A549 (cell line): Measurements from ENCODE around the gene ARHGEF11. TPM values are rescaled to one million over a fixed set of nuclear protein-coding genes. Genes with fewer than 3 reads are reported as not detected.

ENCODE experiments used
- ATAC-seq, 2 experiments: fragments of 200-7000 bp in 1 of 2; fragments of >200 bp in 1 of 2; cut with Nextera tagmentation in 1 of 2; cut with Tn5 transposase in 1 of 2; 3 replicates each; pipeline versions ENCODE4 v1.8.0 to v1.9.1; 2018 to 2020; ENCODE audit warnings: mild to moderate bottlenecking in 1 of 2, moderate library complexity in 1 of 2
- CTCF ChIA-PET: fragments of 300-600 bp; sonication (Branson Sonifier 250); formaldehyde crosslinking; extraction: SDS; loops from one replicate; lab custom pipeline; 2021; ENCODE audit warnings: antibody characterized with exemption, inconsistent platforms; lab: Yijun Ruan, JAX
- POLR2A ChIA-PET: fragments of 350-600 bp; formaldehyde crosslinking; extraction: SDS; loops from one replicate; lab custom pipeline; 2021; ENCODE audit warnings: antibody characterized with exemption, inconsistent platforms; lab: Yijun Ruan, JAX
- DNase-seq, 2 experiments: peaks; one replicate each; pipeline versions ENCODE4 v3.0.0 to v3.0.0-alpha.2; 2011 to 2016; ENCODE audit warnings: low read depth in 1 of 2, low spot score in 1 of 2
- FAIRE-seq: peaks from 2 replicates; lab custom pipeline; 2011; peaks lifted over from hg19 to GRCh38; lab: Jason Lieb, UNC
- H3K27ac ChIP-seq, 2 experiments: fragments of >200 bp; sonication (Bioruptor Twin); formaldehyde crosslinking; 3 replicates each; pipeline ENCODE4 v1.5.1; 2016 to 2017
- H3K4me1 ChIP-seq: fragments of >200 bp; sonication (Bioruptor Twin); formaldehyde crosslinking; 3 replicates; pipeline ENCODE4 v1.6.1; 2016
- H3K4me2 ChIP-seq: fragments of >200 bp; sonication (Bioruptor Twin); formaldehyde crosslinking; 3 replicates; pipeline ENCODE4 v1.6.1; 2016
- H3K4me3 ChIP-seq: fragments of >200 bp; sonication (Bioruptor Twin); formaldehyde crosslinking; 3 replicates; pipeline ENCODE4 v1.5.1; 2016
- H3K9me3 ChIP-seq: fragments of >200 bp; sonication (Bioruptor Twin); formaldehyde crosslinking; 3 replicates; pipeline ENCODE4 v1.6.1; 2016
- CEBPB ChIP-seq, 2 experiments: fragments of >200 bp in 1 of 2; sonication (Bioruptor Twin) in 1 of 2; formaldehyde crosslinking in 1 of 2; IDR thresholded peaks; 2 replicates each; pipeline ENCODE4 v1.6.1; 2012 to 2016
- CHD4 ChIP-seq: fragments of 200-600 bp; sonication (generic); IDR thresholded peaks from 2 replicates; pipeline ENCODE4 v1.6.1; 2016; ENCODE audit warnings: antibody characterized with exemption, mild to moderate bottlenecking, borderline replicate concordance
- EP300 ChIP-seq, 2 experiments: fragments of >200 bp; sonication (Bioruptor Twin); formaldehyde crosslinking; IDR thresholded peaks; 2 replicates in 1 of 2; 3 replicates in 1 of 2; pipeline ENCODE4 v1.6.1; 2016 to 2017
- FOXS1 ChIP-seq: fragments of 250-450 bp; sonication (Bioruptor Pico); IDR thresholded peaks from 2 replicates; pipeline ENCODE4 v1.5.0; 2020; ENCODE audit warnings: mild to moderate bottlenecking, moderate library complexity
- HDAC2 ChIP-seq: fragments of 200-600 bp; sonication (generic); IDR thresholded peaks from 2 replicates; pipeline ENCODE4 v1.6.1; 2016
- HOXA7 ChIP-seq: fragments of 250-450 bp; sonication (Bioruptor Pico); IDR thresholded peaks from 2 replicates; pipeline ENCODE4 v1.5.0; 2020; ENCODE audit warnings: mild to moderate bottlenecking, moderate library complexity
- HOXB13 ChIP-seq: fragments of 250-450 bp; sonication (Bioruptor Pico); IDR thresholded peaks from 2 replicates; pipeline ENCODE4 v1.5.0; 2020; ENCODE audit warnings: low read depth, mild to moderate bottlenecking, moderate library complexity
- HOXB5 ChIP-seq: fragments of 250-450 bp; sonication (Bioruptor Pico); IDR thresholded peaks from 2 replicates; pipeline ENCODE4 v1.5.0; 2020; ENCODE audit warnings: mild to moderate bottlenecking, moderate library complexity
- JUN ChIP-seq, 2 experiments: fragments of >200 bp; sonication (Bioruptor Twin); formaldehyde crosslinking; IDR thresholded peaks; 2 replicates in 1 of 2; 3 replicates in 1 of 2; pipeline ENCODE4 v1.6.1; 2016 to 2017
- KDM1A ChIP-seq: fragments of 200-600 bp; sonication (generic); IDR thresholded peaks from 2 replicates; pipeline ENCODE4 v1.6.1; 2016; ENCODE audit warnings: low read depth, mild to moderate bottlenecking
- KDM5A ChIP-seq: fragments of 200-600 bp; sonication (generic); IDR thresholded peaks from 2 replicates; pipeline ENCODE4 v1.6.1; 2016; ENCODE audit warnings: antibody characterized with exemption, mild to moderate bottlenecking
- MAFK ChIP-seq: fragments of 450-650 bp; IDR thresholded peaks from 2 replicates; pipeline ENCODE4 v1.6.1; 2014; ENCODE audit not compliant: partially characterized antibody
- NPAS2 ChIP-seq: fragments of 250-450 bp; sonication (Bioruptor Pico); IDR thresholded peaks from 2 replicates; pipeline ENCODE4 v1.8.0; 2022; ENCODE audit warnings: mild to moderate bottlenecking, moderate library complexity, borderline replicate concordance
- NR3C1 ChIP-seq: fragments of >200 bp; sonication (Bioruptor Twin); formaldehyde crosslinking; IDR thresholded peaks from 3 replicates; pipeline ENCODE4 v1.6.1; 2017
- POLR2A ChIP-seq: IDR thresholded peaks from 2 replicates; pipeline ENCODE4 v1.6.1; 2012; ENCODE audit warnings: mild to moderate bottlenecking, low read length
- RAD21 ChIP-seq, 2 experiments: fragments of >200 bp in 1 of 2; sonication (Bioruptor Twin) in 1 of 2; formaldehyde crosslinking in 1 of 2; IDR thresholded peaks in 1 of 2; conservative IDR thresholded peaks in 1 of 2; 2 replicates in 1 of 2; 3 replicates in 1 of 2; pipeline ENCODE4 v1.6.1; 2012 to 2018; ENCODE audit warnings: inconsistent platforms in 1 of 2
- RCOR1 ChIP-seq: fragments of 150-350 bp; IDR thresholded peaks from 2 replicates; pipeline ENCODE4 v1.6.1; 2014; ENCODE audit warnings: antibody characterized with exemption, low read length, low read depth
- RFX5 ChIP-seq: fragments of 450-650 bp; IDR thresholded peaks from 2 replicates; pipeline ENCODE4 v1.7.1; 2014; ENCODE audit warnings: antibody characterized with exemption, mild to moderate bottlenecking, moderate library complexity
- SMC3 ChIP-seq: fragments of >200 bp; sonication (Bioruptor Twin); formaldehyde crosslinking; IDR thresholded peaks from 3 replicates; pipeline ENCODE4 v1.6.1; 2018; ENCODE audit warnings: inconsistent platforms
- SREBF2 ChIP-seq: fragments of 450-650 bp; IDR thresholded peaks from 2 replicates; pipeline ENCODE4 v1.6.1; 2014; ENCODE audit warnings: mild to moderate bottlenecking, moderate library complexity
- ZFP36 ChIP-seq: fragments of 450-650 bp; IDR thresholded peaks from 2 replicates; pipeline ENCODE4 v1.6.1; 2014; ENCODE audit warnings: borderline replicate concordance; ENCODE audit not compliant: partially characterized antibody
- ZNF302 ChIP-seq: fragments of 250-450 bp; sonication (Bioruptor Pico); IDR thresholded peaks from 2 replicates; pipeline ENCODE4 v1.9.0; 2021; ENCODE audit warnings: inconsistent platforms, mild to moderate bottlenecking, moderate library complexity
- ZSCAN20 ChIP-seq: fragments of 250-450 bp; sonication (Bioruptor Pico); IDR thresholded peaks from 2 replicates; pipeline ENCODE4 v1.8.0; 2022; ENCODE audit warnings: mild to moderate bottlenecking, moderate library complexity
- WGBS: methylation state at CpG from one replicate; pipeline ENCODE4 v1.1.6; 2017; ENCODE audit errors: missing lambda C conversion rate; 5-methylcytosine and 5-hydroxymethylcytosine counted together
- polyA plus RNA-seq, 4 experiments: library from polyadenylated mRNA; depleted of rRNA in 3 of 4; stranded (reverse); fragments of >200 nt; fragmentation: RNase III in 1 of 4; extraction: RNeasy Plus Mini Kit Qiagen cat#74134 plus additional on column Dnase treatment in 1 of 4; gene quantifications; 2 replicates in 3 of 4; 3 replicates in 1 of 4; pipeline ENCODE4 v1.2.3, GENCODE V29; 2011 to 2017
- TF ChIP-seq, protein P1 (sequence below): IDR thresholded peaks from 2 replicates; pipeline ENCODE4 v1.6.1; 2012; ENCODE audit warnings: low read depth, borderline replicate concordance
- TF ChIP-seq, protein P2 (sequence below): fragments of >200 bp; sonication (Bioruptor Twin); formaldehyde crosslinking; IDR thresholded peaks from 2 replicates; pipeline ENCODE4 v1.6.1; 2016

ARHGEF11 gene
- polyA plus RNA-seq, 2 of the 4 experiments (the other 2 are of a cell fraction) = 15.7 to 17.1 TPM

- Histone ChIP-seq H3K27ac (no peak overlapping the region), H3K4me3 (no peak overlapping the region), H3K4me1 (peaks cover 7% of the 10 kb centered on the region; the same call in 1 of the 3 replicates), H3K4me2 (no peak overlapping the region), H3K9me3 (no peaks in the 10 kb centered on the region)
- CTCF ChIA-PET = interaction anchor here (1.0 to 6.7 kb wide), 9 partner anchors 14 to 224 kb away, joined by 3 to 102 read pairs (median 16); partner anchors contain the start of genes INSRR, NTRK1 and PEAR1
- 91% methylated on average over 18 of the region's 24 CpGs for WGBS
- ATAC-seq = 0 out of 6 replicates have a peak, but pooled peaks of 1 of the 2 experiments have one; percentile 8
- POLR2A ChIA-PET = no interaction called here
- TF ChIP-seq, protein P1, sequence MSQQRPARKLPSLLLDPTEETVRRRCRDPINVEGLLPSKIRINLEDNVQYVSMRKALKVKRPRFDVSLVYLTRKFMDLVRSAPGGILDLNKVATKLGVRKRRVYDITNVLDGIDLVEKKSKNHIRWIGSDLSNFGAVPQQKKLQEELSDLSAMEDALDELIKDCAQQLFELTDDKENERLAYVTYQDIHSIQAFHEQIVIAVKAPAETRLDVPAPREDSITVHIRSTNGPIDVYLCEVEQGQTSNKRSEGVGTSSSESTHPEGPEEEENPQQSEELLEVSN = no peak
- TF ChIP-seq POLR2A (no peak), HDAC2 (no peak), MAFK (no peak), CEBPB (IDR thresholded peaks at IDR 0.05) (no peak), ZNF302 (CRISPR knock-in tag) (no peak), SREBF2 (no peak), JUN (IDR thresholded peaks at IDR 0.05) (no peak), ZFP36 (no peak)
- no peak for FAIRE-seq
- DNase-seq = no peak
Measured at GRCh38 chr1:156912861-156913808, 132.4 kb downstream of the ARHGEF11 start.

DNA sequence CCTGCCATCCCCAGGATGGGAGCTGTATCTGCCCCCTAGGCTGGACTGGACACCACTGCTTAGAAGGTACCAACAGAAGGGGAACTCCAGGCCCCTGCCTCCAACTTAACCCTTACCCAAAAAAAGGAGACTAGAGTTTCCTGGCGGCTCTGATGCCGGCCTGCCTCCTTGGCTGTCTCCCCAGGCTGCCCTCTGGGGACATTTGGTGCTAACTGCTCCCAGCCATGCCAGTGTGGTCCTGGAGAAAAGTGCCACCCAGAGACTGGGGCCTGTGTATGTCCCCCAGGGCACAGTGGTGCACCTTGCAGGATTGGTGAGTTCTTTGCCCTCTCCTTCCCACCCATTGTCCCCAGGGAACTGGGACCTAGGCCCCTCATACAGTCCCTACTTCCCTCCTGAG, 133.2 kb downstream of the ARHGEF11 start:
- Histone ChIP-seq H3K4me3 (no peak overlapping the region), H3K4me2 (no peak overlapping the region), H3K9me3 (no peaks in the 10 kb centered on the region), H3K27ac (no peak overlapping the region), H3K4me1 (peaks cover 13% of the 10 kb centered on the region)
- ChIA-PET CTCF (interaction anchor here (2.6 to 6.7 kb wide), 6 partner anchors 15 to 223 kb away, joined by 9 to 102 read pairs (median 25); partner anchors contain the start of genes INSRR, NTRK1 and PEAR1), POLR2A (interaction anchor here (1.0 kb wide), 1 partner anchor 15 kb away, joined by 3 read pairs; no protein-coding TSS in a partner anchor)
- WGBS = 76% methylated on average over 2 of the region's 2 CpGs
- DNase-seq (no peak), ATAC-seq (no peak), FAIRE-seq (no peak)
- TF ChIP-seq NPAS2 (CRISPR knock-in tag) = no peak
- no peak for TF ChIP-seq RAD21 (conservative IDR thresholded peaks at IDR 0.05 in 1 of 2, IDR thresholded peaks at IDR 0.05 in 1 of 2)
- no peak for TF ChIP-seq KDM5A
- TF ChIP-seq EP300 (IDR thresholded peaks at IDR 0.05) = no peak
- TF ChIP-seq HOXB5 (CRISPR knock-in tag) = no peak
- no peak for TF ChIP-seq SMC3
- no peak for TF ChIP-seq FOXS1 (CRISPR knock-in tag)
- TF ChIP-seq HOXB13 (CRISPR knock-in tag) = no peak
- no peak for TF ChIP-seq POLR2A
- TF ChIP-seq, protein P2, sequence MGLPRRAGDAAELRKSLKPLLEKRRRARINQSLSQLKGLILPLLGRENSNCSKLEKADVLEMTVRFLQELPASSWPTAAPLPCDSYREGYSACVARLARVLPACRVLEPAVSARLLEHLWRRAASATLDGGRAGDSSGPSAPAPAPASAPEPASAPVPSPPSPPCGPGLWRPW = no peak
- TF ChIP-seq ZSCAN20 (CRISPR knock-in tag) = no peak
- TF ChIP-seq CHD4 = no peak
- TF ChIP-seq JUN (IDR thresholded peaks at IDR 0.05) = no peak
- TF ChIP-seq RFX5 = no peak
- TF ChIP-seq HOXA7 = no peak
- TF ChIP-seq NR3C1 = no peak
- no peak for TF ChIP-seq RCOR1
- TF ChIP-seq KDM1A = no peak
